NCI-H748 (cell line): ENCODE data around the gene APOB.

Source experiments
- DNase-seq: peaks from one replicate; lab custom pipeline; 2025; ENCODE audit not compliant: unreplicated experiment; lab: John Stamatoyannopoulos, UW

Gene APOB, protein sequence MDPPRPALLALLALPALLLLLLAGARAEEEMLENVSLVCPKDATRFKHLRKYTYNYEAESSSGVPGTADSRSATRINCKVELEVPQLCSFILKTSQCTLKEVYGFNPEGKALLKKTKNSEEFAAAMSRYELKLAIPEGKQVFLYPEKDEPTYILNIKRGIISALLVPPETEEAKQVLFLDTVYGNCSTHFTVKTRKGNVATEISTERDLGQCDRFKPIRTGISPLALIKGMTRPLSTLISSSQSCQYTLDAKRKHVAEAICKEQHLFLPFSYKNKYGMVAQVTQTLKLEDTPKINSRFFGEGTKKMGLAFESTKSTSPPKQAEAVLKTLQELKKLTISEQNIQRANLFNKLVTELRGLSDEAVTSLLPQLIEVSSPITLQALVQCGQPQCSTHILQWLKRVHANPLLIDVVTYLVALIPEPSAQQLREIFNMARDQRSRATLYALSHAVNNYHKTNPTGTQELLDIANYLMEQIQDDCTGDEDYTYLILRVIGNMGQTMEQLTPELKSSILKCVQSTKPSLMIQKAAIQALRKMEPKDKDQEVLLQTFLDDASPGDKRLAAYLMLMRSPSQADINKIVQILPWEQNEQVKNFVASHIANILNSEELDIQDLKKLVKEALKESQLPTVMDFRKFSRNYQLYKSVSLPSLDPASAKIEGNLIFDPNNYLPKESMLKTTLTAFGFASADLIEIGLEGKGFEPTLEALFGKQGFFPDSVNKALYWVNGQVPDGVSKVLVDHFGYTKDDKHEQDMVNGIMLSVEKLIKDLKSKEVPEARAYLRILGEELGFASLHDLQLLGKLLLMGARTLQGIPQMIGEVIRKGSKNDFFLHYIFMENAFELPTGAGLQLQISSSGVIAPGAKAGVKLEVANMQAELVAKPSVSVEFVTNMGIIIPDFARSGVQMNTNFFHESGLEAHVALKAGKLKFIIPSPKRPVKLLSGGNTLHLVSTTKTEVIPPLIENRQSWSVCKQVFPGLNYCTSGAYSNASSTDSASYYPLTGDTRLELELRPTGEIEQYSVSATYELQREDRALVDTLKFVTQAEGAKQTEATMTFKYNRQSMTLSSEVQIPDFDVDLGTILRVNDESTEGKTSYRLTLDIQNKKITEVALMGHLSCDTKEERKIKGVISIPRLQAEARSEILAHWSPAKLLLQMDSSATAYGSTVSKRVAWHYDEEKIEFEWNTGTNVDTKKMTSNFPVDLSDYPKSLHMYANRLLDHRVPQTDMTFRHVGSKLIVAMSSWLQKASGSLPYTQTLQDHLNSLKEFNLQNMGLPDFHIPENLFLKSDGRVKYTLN (N-terminal part only)

DNA sequence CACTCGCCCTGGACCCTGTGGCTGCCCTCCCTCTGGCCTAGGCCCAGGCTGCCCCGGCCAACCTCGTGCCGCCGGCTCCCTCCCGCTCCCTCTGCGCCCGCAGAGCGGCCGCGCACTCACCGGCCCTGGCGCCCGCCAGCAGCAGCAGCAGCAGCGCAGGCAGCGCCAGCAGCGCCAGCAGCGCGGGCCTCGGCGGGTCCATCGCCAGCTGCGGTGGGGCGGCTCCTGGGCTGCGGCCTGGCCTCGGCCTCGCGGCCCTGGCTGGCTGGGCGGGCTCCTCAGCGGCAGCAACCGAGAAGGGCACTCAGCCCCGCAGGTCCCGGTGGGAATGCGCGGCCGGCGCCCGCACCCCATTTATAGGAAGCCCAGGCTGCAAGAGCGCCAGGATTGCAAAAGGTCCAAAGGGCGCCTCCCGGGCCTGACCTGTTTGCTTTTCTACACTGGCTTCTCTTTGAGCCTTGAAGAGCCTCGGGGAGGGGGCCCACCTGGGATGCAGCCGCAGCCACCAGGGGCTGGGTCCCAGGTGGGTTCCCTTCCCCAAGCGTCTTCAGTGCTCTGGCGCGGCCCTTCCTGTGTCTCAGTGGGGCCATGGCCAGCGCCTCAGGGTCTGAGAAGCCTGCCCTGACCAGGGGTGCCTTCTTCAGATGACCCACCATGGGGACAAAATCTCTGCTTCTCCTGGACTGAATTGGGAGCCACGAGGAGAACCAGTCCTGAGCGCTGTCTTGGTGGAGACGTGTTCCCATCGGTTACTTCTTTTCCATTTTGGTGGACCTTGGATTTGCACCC lies at the start of gene APOB:
TSS of gene APOB (minus strand) at position 330 of the 789 bp plus-strand sequence. CDS start at position 202, 128 bp downstream.
- no peak for DNase-seq

DNA sequence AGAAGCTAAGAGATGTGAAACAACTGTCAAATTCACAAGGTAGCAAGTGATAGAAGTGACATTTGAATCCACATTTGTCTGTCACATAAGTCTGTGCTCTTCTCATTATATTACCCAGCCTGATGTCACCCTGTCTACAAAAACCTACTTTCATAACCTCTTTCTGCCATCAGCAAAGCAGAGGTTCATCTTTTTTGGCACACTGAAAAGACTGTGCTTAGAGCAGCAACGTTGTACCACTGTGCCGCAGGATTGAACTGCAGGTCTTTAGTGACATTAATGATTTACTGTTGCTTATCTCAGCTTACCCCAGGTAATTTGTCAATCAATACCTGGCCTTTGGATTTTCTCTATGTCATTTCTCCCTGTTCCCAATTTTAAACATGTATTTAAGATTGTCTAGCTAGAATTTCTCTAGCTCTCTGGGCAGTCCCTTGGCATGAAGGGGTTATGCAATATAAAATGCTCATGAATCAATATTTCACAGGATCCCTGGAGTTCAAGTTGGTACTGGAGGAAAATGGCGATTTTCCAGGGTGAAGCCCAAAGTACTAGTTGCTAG lies 48.5 kb upstream of the APOB start:
- DNase-seq, result no peak

DNA sequence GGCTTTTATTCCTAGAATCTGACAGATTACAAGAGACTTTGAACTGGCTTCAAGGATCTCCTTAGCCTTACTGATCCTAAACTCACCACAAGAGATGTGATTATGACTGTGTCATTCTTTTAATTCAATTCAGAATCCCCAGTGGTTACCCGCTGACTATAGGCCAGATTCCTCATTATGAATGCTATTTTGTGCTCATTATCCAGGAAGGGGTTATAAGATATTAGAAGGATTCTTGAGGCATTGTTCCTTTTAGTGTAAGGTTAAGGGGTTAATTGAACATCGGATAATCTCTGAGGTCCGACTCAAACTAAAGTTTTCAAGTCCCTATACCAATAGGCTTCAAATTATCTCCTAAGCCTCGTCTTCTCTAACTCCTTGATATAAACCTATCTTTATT lies 40.5 kb upstream of the APOB start:
- no peak for DNase-seq

DNA sequence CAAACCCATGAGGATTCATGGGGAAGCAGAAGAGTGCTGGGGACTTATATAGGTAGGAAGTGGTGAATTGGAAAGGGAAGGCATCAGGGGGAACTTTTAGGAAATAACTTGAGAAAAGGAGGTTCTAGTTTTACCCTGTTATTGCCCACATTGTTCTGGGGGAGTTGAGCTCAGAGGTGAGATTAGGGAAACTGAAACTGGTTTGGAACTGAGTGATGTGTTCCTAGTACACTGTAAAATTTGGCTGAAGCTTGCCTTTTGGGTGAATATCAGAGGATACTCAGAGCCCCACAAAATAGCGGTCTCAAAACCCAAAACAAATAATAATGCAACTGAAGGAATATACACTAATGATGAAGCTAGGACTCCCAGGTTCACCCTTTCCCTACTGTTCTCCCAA lies 39.6 kb upstream of the APOB start:
- DNase-seq, result no peak

DNA sequence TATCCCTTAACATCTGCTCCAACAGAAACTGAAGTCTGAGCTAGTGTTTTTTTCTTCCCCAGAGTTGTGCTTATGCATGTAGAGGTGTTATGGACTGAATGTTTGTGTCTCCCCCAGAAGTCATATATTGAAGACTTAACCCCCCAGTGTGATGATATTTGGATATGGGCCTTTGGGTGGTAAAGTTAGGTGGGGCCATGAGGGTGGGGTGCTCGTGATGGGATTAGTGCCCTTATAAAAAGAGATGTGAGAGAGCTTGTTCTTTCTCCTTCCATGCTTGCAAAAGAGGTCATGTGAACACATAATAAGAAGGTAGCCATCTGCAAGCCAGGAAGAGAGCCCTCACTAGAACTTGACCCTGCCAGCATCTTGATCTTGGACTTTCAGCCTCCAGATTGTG lies 34.4 kb upstream of the APOB start:
- DNase-seq, result no peak

DNA sequence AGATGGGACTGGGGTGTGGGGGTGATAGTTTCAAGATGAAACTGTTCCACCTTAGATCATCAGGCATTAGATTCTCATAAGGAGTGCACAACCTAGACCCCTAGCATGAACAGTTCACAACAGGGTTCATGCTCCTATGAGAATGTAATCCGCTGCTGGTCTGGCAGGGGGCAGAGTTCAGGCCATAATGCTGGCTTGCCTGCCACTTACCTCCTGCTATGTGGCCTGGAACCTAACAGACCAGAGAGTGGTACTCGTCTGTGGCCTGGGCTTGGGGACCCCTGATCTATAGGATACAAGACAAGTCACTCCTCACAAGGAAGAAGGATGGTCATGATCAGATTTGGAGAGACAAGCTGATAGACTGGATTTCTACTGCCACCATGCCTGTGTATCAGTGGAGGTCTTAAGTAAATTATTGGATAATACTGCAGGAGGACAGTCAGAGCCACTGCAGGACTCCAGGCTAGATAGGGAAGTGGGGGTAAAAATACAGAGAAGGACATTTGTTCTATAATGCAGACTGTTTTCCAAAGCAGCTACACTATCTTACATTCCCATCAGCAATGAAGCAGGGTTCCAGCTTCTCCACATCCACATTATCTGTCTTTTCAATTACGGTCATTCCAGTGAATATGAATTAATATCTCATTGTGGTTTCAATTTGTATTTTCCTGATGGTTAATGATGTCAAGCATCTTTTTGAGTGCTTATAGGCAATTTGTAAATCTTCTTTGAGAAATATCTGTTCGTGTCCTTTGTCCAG lies 28.8 kb upstream of the APOB start:
- no peak for DNase-seq

DNA sequence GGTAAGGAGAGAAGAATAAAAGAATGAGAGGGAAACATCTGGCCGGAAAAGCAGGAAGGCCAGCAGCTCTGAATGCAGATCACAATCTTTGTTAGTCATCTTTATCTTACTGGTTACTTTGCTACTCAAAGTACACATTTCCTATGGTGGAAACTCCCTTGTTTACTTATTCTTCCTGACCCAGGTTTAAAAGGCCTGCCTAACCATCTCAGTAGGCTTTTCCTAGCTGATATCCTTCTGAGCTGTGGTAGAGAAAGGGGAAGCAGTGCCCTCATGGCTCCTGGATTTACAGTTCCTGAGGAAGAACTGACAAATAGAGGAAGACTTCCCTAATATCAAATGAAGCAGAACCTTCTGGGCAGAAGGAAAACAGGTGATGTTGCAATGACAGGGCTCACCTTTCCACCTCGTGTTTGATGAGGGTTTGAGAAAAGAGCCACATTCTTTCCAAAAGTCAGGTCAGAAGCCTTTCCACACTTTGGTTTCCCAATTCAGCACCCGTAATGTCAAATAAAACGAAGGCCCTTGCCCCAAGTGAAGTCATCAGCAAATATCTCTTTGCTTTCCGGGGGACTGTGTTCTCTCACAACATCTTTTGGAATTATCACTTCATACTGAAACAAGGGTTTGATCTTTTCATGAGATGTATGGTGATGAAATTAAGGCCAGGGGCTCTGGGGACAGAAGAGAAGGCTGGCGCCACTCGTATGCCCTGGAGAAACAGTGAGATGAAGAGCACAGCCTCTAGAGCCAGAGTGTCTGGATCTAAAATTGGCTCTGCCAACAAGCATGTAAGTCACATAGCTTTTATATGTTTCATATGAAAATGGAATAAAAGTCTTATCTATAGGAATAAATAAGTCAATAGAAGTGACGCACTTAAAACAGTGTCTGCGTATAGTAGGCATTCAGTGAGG lies 26.7 kb upstream of the APOB start:
- DNase-seq, result no peak

DNA sequence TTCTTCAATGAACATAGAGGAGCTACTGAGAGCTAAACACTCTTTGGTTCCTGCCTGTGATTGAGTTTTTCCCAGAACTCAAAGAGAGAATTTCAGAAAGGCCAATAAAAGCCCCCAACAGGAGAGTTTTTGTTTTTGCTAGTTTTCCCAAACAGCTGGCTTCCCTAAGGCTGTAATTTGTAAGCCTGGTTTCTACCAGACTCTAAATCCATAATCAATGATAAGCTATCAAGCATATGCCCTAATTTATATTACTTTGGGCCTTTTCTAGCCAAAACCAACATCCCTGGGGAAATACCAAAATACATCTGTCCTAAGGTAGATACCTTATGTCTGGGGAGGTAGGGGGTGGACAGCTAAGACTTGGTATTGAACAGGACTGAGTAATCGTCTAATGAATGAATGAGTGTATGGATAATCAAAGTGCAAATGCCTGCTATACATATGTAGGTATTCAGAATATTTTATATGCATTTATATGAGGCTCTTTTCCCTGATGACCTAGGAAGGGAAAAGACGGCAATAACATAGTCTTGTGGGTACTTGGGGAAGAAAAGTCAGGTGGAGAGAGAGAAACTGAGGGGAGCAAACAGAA lies 26.0 kb upstream of the APOB start:
- DNase-seq, result no peak

DNA sequence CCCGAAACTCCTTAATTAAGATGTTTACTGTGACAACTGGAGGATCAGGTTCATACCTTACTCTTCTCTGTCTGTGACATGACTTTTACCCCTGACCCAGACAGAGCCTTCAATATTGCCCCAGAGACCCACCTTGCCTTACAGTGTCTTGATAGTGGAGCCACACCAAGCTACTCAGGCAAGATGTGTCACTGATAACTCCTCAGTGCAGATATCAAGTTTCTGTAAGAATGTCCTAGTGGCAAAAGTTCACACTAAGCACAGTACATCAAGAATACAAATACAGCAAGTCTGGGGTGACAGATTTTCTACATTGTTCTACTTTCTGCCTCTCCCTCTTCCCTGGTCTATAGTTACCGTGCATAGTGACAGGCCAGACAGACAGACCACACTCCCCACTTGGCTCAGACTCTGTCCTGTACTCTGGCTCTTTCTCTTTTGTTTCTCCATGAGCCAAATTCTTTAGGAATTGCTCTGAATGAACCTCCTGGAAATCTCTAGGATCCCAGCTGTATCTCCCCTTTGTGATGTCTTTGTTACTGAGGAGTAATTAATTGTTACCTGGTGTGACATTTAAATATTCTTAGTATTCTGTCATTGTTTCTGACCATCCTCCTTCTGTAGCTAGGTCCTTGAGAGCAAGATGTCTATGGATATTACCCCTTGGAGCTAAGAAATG lies 24.1 kb upstream of the APOB start:
- no peak for DNase-seq

DNA sequence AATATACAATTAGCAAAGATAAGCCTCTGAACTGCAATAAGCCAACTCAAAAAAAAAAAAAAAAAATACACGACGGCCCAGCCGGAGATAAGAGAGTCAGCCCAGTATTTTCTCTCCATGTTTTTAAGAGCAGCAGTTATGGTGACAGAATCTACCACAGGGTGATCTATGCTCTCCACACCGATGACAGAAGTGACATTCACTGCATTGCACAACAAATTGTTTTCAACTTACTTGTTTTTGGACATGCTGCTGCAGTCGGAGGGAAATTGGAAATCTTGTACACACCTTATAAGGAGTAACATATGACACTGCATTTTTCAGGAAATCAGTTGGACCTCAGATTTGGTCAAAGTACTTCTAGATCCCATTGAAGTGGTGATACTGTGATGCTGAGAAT lies 23.3 kb upstream of the APOB start:
- DNase-seq, result no peak

DNA sequence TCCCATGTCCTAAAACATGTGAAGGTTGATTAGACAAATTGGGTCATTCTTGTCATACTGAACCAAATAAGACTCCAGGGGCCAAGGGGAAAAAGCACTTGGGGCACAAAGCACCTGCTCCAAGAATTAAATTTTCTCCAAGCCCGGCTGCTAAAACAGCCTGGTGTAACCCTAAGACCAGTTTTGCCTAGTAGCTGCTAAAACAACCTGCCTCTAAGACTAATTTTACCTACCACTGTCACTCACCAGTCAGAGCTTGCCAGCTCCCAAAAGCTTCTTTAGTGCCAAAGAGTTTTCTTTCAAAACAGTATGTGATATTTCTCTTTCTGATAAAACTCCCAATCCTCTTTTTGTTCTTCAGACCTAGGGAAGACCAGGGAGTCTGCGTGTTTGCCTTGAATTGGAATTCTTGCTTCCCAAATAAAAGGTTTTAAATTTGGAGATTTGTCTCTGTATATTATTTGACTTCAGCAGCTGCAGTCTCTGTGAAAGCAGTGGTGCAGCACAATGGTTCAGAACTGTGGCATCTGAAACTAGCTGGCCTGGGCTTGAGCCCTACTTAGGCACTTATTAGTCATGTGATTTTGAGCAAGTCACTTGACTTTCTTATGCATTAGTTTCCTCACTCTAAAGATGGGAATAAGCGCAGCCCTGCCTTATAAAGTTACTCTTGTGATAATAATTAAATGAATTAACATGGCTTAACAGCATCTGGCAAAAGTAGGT lies 16.2 kb upstream of the APOB start:
- DNase-seq, result no peak

DNA sequence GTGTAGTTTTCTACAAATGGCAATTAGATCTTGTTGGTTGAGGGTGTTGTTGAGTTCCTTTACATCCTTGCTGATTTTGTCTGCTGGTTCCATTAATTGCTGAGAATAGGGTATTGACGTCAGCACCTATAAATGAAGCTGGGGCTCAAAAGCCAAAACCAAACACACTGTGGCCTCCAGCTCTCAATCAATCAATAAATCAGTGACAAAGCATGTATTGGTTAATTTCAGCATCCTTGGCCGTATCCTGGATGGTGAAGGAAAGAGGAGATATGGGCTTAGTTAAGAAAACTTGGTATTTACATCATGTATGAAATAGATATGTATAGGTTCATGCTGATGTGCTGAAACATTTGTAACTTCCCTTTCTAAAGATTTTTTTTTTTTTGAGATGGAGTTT lies 13.2 kb upstream of the APOB start:
- DNase-seq, result no peak

DNA sequence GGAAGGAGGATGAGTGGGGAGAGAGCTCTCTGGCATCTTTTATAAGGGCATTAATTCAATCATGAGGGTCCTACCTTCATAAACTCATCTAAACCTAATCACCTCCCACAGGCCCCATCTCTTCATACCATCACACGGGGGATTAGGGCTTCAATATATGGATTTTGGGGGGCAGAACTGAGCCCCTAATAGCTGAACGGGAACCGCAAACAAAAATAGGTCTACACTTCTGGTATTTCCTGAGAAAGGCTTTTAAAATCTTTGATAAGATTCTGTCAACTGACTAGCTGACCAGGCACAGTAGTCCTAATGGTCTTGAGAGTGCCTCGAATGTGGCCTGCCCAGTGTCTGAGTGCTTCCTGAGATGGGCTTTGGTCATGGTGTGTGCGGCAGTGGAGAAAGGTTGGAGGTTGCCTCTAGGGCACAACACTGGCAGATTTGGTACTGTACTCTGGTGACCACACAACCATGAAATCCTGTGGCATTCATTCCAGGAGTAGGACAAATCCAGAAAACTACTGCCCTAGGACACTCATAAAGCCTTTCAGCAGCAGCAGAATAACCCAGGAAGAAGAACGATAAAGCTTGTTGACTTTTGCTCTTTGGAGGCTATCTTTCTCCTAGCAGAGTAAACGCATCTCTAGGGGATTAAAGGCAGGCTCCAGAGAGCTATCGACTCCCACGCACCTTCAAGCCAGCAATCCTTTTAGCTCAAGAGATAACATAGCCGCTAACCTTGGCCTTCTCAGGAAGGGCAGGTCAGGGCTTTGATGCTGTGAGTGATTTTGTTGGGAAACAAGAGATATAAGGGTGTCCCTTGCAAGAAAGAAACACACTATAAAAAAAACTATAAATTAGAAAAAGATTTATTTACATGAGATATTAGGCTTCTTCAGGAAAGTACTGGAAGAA lies 12.3 kb upstream of the APOB start:
- DNase-seq, result no peak

DNA sequence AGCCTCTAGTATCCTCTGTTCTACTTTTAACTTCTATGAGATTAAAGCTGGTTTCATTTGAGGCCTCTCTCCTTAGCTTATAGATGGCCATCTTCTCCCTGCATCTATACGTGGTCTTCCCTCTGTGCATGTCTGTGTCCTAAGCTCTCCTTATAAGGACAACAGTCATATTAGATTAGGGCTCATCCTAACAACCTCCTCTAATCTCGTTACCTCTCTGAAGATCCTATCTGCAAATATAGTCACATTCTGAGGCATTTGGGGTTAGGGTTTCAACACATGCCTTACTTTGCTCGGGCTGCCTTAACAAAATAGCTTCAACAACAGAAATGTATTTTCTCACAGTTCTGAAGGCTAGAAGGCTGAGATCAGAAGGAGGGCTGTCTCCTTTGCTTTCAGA lies 11.6 kb upstream of the APOB start:
- no peak for DNase-seq

DNA sequence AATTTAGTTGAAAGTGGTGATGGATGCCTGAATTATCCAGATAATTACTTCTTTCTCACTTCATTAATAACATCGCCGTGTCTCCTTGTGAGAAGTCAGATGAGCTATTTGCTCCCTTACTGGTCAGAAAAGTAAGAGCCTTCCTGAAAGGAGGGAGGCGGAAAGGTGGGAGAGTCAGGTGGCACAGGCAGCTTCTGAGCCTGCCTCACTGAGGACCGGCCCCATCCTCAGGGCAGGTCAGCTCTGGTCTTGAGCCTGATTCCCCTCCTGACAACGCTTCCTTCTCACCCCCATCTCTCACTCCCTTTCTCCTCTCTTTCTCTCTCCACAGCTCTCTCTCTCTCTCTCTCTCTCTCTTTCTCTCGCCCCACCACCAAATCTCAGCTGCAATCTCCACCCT lies 10.1 kb upstream of the APOB start:
- no peak for DNase-seq

DNA sequence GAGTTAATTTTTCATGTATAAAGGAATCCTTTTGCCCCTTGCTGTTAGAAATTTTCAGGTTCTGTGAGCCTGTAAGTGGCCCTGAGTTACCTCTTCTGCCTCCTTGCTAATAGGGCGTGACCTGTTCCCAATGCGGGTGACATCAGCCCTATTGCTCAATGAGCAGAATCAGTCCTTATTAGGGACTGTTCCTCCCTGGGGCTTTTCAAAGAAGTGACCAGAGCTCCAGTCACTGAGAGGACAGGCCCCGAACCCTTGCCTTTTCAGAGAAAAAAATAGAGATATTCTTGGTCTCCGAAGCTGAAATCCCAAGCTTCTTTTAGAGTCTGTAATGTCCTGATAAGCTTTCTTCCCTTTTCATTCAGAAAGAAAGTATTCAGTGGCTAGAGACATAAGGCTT lies 8.2 kb upstream of the APOB start:
- no peak for DNase-seq
